ENCODE measurements around the gene RFC4. TPM values are rescaled to one million over a fixed set of nuclear protein-coding genes. Genes with fewer than 3 reads are reported as not detected.

RFC4 gene
- total and polyA plus RNA-seq, 8 donors = 3.2 to 121 (median 25.2) TPM; not detected in 1

DNA sequence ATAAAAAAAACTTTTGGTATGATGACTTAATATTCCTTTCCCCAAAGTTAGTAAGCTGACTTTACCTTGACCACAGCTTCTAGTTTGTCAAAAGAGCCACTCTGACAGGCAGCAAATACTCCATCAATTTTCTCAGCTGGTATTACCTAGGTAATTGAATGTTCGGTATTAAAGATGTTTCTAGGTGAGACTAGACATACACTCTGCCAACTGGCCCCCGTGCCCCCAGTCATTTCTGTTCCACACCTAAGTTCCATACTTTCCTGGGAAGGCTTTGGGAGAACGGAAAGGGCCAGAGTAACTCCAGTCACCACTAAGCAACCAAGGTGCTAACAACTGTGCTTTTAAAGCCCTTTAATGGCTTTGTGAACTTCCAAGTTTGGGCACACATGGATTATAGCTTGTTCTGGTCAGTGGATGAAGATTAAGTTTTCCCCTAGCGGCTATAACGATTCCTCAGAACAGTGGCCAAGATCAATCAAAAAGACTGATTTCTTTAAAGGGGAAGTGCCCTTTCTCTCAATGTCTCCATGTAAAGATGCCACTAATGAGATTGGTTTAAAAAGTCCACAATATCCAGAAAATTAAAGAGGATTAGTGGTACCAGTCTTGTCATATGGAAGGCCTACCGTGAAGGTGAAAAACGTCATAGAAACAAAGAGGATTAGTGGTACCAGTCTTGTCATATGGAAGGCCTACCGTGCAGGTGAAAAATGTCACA, 15.9 kb downstream of the RFC4 start:
- no peaks in the 10 kb centered on the region for H3K27me3 ChIP-seq
- peak overlapping the region in 3 of 5 donors; percentile 7 to 13 (median 11) for H3K27ac ChIP-seq
- peaks cover 53 to 91% (median 76%) of the 10 kb centered on the region in 4 donors for H3K36me3 ChIP-seq
- no peak for DNase-seq
- H3K4me3 ChIP-seq = no peak overlapping the region
- intact Hi-C loops (cut with DNase I; ENCODE audit: low total_unique reads) = no loop called here
- H3K4me1 ChIP-seq = peaks cover 31 to 51% (median 41%) of the 10 kb centered on the region in 4 donors
- TF ChIP-seq EP300 (IDR thresholded peaks at IDR 0.05) = no peak
- TF ChIP-seq POLR2AphosphoS5 (IDR thresholded peaks at IDR 0.05) = peak in 1 of 3 donors; percentile 14
- no peak for TF ChIP-seq POLR2A (IDR thresholded peaks at IDR 0.05)
- TF ChIP-seq, protein P1, sequence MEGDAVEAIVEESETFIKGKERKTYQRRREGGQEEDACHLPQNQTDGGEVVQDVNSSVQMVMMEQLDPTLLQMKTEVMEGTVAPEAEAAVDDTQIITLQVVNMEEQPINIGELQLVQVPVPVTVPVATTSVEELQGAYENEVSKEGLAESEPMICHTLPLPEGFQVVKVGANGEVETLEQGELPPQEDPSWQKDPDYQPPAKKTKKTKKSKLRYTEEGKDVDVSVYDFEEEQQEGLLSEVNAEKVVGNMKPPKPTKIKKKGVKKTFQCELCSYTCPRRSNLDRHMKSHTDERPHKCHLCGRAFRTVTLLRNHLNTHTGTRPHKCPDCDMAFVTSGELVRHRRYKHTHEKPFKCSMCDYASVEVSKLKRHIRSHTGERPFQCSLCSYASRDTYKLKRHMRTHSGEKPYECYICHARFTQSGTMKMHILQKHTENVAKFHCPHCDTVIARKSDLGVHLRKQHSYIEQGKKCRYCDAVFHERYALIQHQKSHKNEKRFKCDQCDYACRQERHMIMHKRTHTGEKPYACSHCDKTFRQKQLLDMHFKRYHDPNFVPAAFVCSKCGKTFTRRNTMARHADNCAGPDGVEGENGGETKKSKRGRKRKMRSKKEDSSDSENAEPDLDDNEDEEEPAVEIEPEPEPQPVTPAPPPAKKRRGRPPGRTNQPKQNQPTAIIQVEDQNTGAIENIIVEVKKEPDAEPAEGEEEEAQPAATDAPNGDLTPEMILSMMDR (IDR thresholded peaks at IDR 0.05) = no peak
- 48 to 55% (median 51%) methylated on average over 8 of the region's 8 CpGs for WGBS, 5 donors
- H3K9me3 ChIP-seq = no peaks in the 10 kb centered on the region

- TF ChIP-seq, protein P1 (IDR thresholded peaks at IDR 0.05) = no peak
- TF ChIP-seq EP300 (IDR thresholded peaks at IDR 0.05) (no peak), POLR2A (IDR thresholded peaks at IDR 0.05) (no peak), POLR2AphosphoS5 (IDR thresholded peaks at IDR 0.05) (no peak)
- intact Hi-C loops (cut with DNase I; ENCODE audit: low total_unique reads) = loop anchor here (10.0 kb wide), 1 partner anchor 215 kb away; the partner anchor contains the start of gene DNAJB11
- Histone ChIP-seq H3K4me1 (peaks cover 38 to 58% (median 48%) of the 10 kb centered on the region in 4 donors), H3K4me3 (no peak overlapping the region), H3K9me3 (no peaks in the 10 kb centered on the region), H3K27me3 (no peaks in the 10 kb centered on the region), H3K27ac (no peak overlapping the region), H3K36me3 (peaks cover 60 to 94% (median 82%) of the 10 kb centered on the region in 4 donors)
- 28 to 47% (median 39%) methylated on average over 4 of the region's 4 CpGs for WGBS, 5 donors
- no peak for DNase-seq
Observed at GRCh38 chr3:186789554-186790260, 16.6 kb downstream of the RFC4 start.

GRCh38 chr3:186788482-186789370, 17.6 kb downstream of the RFC4 start:
- TF ChIP-seq EP300 (IDR thresholded peaks at IDR 0.05) (no peak), POLR2AphosphoS5 (IDR thresholded peaks at IDR 0.05) (no peak), POLR2A (IDR thresholded peaks at IDR 0.05) (no peak)
- TF ChIP-seq, protein P1 (IDR thresholded peaks at IDR 0.05) = no peak
- no peak for DNase-seq
- intact Hi-C loops (cut with DNase I; ENCODE audit: low total_unique reads) = loop anchor here (10.0 kb wide), 1 partner anchor 214 kb away; the partner anchor contains the start of gene DNAJB11
- 35 to 43% (median 38%) methylated on average over 13 of the region's 13 CpGs for WGBS, 5 donors
- peak overlapping the region in 1 of 5 donors; percentile 16 for H3K27ac ChIP-seq
- H3K36me3 ChIP-seq = peaks cover 58 to 90% (median 78%) of the 10 kb centered on the region in 4 donors
- no peaks in the 10 kb centered on the region for H3K27me3 ChIP-seq
- no peaks in the 10 kb centered on the region for H3K9me3 ChIP-seq
- peaks cover 40 to 62% (median 51%) of the 10 kb centered on the region in 4 donors for H3K4me1 ChIP-seq
- H3K4me3 ChIP-seq = peak overlapping the region in 2 of 4 donors; percentile 74 to 98

Measured in stomach (tissue), 9 donors.